GM23338 (cell line): ENCODE results near the gene LSM14B. TPM values are rescaled to one million over a fixed set of nuclear protein-coding genes. Genes with fewer than 3 reads are reported as not detected.

ENCODE experiments used
- ATAC-seq: fragments of 200-7000 bp; cut with Tn5 transposase; 3 replicates; pipeline ENCODE4 v1.9.1; 2020
- DNase-seq: peaks from one replicate; pipeline ENCODE4 v3.0.0-alpha.2; 2015; ENCODE audit warnings: low spot score
- H2AFZ ChIP-seq: fragments of 200-600 bp; sonication (generic); 2 replicates; pipeline ENCODE4 v1.8.0; 2016; ENCODE audit warnings: antibody characterized with exemption, mild to moderate bottlenecking, moderate library complexity
- H3F3A ChIP-seq: fragments of 200-600 bp; sonication (generic); replicated peaks from 2 replicates; pipeline ENCODE4 v1.8.0; 2017; ENCODE audit warnings: antibody characterized with exemption, mixed run types, low read depth
- H3K27ac ChIP-seq: fragments of 200-600 bp; sonication (generic); 2 replicates; pipeline ENCODE4 v1.6.1; 2016; ENCODE audit warnings: low read depth
- H3K27me3 ChIP-seq: fragments of 200-600 bp; sonication (generic); 2 replicates; pipeline ENCODE4 v1.8.0; 2016; ENCODE audit warnings: mild to moderate bottlenecking, mixed run types, moderate library complexity; ENCODE audit not compliant: insufficient read depth
- H3K36me3 ChIP-seq: fragments of 200-600 bp; sonication (generic); 2 replicates; pipeline ENCODE4 v1.8.0; 2016; ENCODE audit warnings: mild to moderate bottlenecking; ENCODE audit not compliant: insufficient read depth
- H3K4me1 ChIP-seq: fragments of 200-600 bp; sonication (generic); 2 replicates; pipeline ENCODE4 v1.8.0; 2016; ENCODE audit warnings: mild to moderate bottlenecking, moderate library complexity; ENCODE audit not compliant: insufficient read depth
- H3K4me2 ChIP-seq: fragments of 200-600 bp; sonication (generic); 2 replicates; pipeline ENCODE4 v1.7.1; 2017; ENCODE audit warnings: mixed run types
- H3K4me3 ChIP-seq: fragments of 200-600 bp; sonication (generic); 2 replicates; pipeline ENCODE4 v1.6.1; 2016; ENCODE audit warnings: mixed run types
- H3K79me2 ChIP-seq: fragments of 200-600 bp; sonication (generic); replicated peaks from 2 replicates; pipeline ENCODE4 v1.8.0; 2017; ENCODE audit warnings: mild to moderate bottlenecking; ENCODE audit not compliant: insufficient read depth
- H3K9me2 ChIP-seq: fragments of 200-600 bp; sonication (generic); 2 replicates; pipeline ENCODE4 v1.8.0; 2017; ENCODE audit not compliant: insufficient read depth
- H4K20me1 ChIP-seq: fragments of 200-600 bp; sonication (generic); replicated peaks from 2 replicates; pipeline ENCODE4 v1.8.0; 2017; ENCODE audit warnings: mild to moderate bottlenecking; ENCODE audit not compliant: insufficient read depth
- H3K27ac Mint-ChIP-seq: 2 replicates; pipeline ENCODE4 v1.8.0; 2020; ENCODE audit warnings: inconsistent platforms, mild to moderate bottlenecking, moderate library complexity, mixed read lengths
- H3K27me3 Mint-ChIP-seq: 3 replicates; pipeline ENCODE4 v1.8.0; 2022; ENCODE audit warnings: low read depth, mild to moderate bottlenecking, moderate library complexity, mixed read lengths, inconsistent platforms; ENCODE audit not compliant: insufficient read depth, poor library complexity
- H3K36me3 Mint-ChIP-seq: 3 replicates; pipeline ENCODE4 v1.8.0; 2021; ENCODE audit warnings: low read depth, mild to moderate bottlenecking, inconsistent platforms, moderate library complexity, mixed read lengths
- H3K4me1 Mint-ChIP-seq: 3 replicates; pipeline ENCODE4 v1.8.0; 2020; ENCODE audit warnings: mild to moderate bottlenecking, inconsistent platforms, mixed read lengths
- H3K4me3 Mint-ChIP-seq: 3 replicates; pipeline ENCODE4 v1.8.0; 2021; ENCODE audit warnings: moderate library complexity, mild to moderate bottlenecking, inconsistent platforms, mixed read lengths
- H3K9me3 Mint-ChIP-seq: 3 replicates; pipeline ENCODE4 v1.8.0; 2020; ENCODE audit warnings: moderate library complexity, mild to moderate bottlenecking, inconsistent platforms, mixed read lengths
- JUNB ChIP-seq: IDR thresholded peaks from one replicate; pipeline ENCODE4 v1.6.1; 2016; ENCODE audit warnings: antibody characterized with exemption; ENCODE audit not compliant: unreplicated experiment
- STAT1 ChIP-seq: IDR thresholded peaks from one replicate; pipeline ENCODE4 v1.6.1; 2016; ENCODE audit warnings: antibody characterized with exemption; ENCODE audit not compliant: unreplicated experiment
- ZNF114 ChIP-seq: fragments of 250-450 bp; sonication (Bioruptor Pico); IDR thresholded peaks from 2 replicates; pipeline ENCODE4 v1.5.0; 2020; ENCODE audit warnings: mild to moderate bottlenecking, moderate library complexity
- ZNF331 ChIP-seq: fragments of 250-450 bp; sonication (Bioruptor Pico); IDR thresholded peaks from 2 replicates; pipeline ENCODE4 v1.5.0; 2020; ENCODE audit warnings: low read depth, mild to moderate bottlenecking, moderate library complexity
- polyA plus RNA-seq: library from polyadenylated mRNA; unstranded; fragments of >200 nt; fragmentation: Nextera tagmentation; extraction: Ambion mirVana; gene quantifications from 2 replicates; pipeline ENCODE4 v1.2.1, GENCODE V29; 2016
- total RNA-seq: library from RNA; depleted of rRNA; stranded (reverse); fragments of >200 nt; shearing (Covaris generic); gene quantifications from 2 replicates; pipeline ENCODE4 v1.2.3, GENCODE V29; 2014
- TF ChIP-seq, protein P1 (sequence below): IDR thresholded peaks from 2 replicates; pipeline ENCODE4 v1.6.1; 2016; ENCODE audit warnings: antibody characterized with exemption
- TF ChIP-seq, protein P2 (sequence below): fragments of 250-450 bp; sonication (Bioruptor Pico); IDR thresholded peaks from 2 replicates; pipeline ENCODE4 v1.5.0; 2020; ENCODE audit warnings: mild to moderate bottlenecking, moderate library complexity
- TF ChIP-seq, protein P3 (sequence below), 2 experiments: fragments of 200-600 bp in 1 of 2; sonication (generic) in 1 of 2; conservative IDR thresholded peaks; 2 replicates each; pipeline versions ENCODE4 v1.5.1 to v1.6.1; 2016 to 2017; ENCODE audit warnings: antibody characterized with exemption in 2 of 2, low read depth in 2 of 2, mild to moderate bottlenecking in 2 of 2, moderate library complexity in 1 of 2

The LSM14B gene
- total and polyA plus RNA-seq, 2 experiments from 2014 or later, result 9.6 to 55.7 TPM

DNA sequence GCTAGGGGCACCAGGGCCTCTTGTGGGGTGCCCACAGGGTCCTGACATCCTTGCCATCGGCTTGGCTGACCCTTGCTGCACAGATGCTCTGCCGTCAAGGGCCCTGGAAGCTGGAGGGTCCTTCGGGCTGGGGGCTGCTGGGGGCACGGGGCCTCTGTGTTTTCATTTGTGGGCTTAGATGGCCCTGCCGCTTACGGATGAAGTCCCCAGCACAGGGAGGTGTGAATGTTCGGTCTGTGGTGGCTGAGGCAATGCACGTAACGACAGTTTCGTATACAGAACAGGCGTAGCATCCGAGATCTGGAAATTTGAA lies 35.8 kb downstream of the LSM14B start:
- H3K27ac Mint-ChIP-seq, result no peak overlapping the region

More for the DNA sequence above, 35.8 kb downstream of the LSM14B start:
- H3K79me2 ChIP-seq, result peaks cover 56% of the 10 kb centered on the region
- H2AFZ ChIP-seq, result no peak overlapping the region
- Mint-ChIP-seq H3K27me3 (peaks cover 3% of the 10 kb centered on the region), H3K36me3 (peaks cover 45% of the 10 kb centered on the region), H3K9me3 (peaks cover 4% of the 10 kb centered on the region; the same call in 1 of the 3 replicates), H3K4me3 (no peak overlapping the region), H3K4me1 (peaks cover 28% of the 10 kb centered on the region)
- TF ChIP-seq JUNB (no peak), ZNF331 (CRISPR knock-in tag) (no peak), STAT1 (no peak), ZNF114 (CRISPR knock-in tag) (no peak)
- TF ChIP-seq, protein P1, sequence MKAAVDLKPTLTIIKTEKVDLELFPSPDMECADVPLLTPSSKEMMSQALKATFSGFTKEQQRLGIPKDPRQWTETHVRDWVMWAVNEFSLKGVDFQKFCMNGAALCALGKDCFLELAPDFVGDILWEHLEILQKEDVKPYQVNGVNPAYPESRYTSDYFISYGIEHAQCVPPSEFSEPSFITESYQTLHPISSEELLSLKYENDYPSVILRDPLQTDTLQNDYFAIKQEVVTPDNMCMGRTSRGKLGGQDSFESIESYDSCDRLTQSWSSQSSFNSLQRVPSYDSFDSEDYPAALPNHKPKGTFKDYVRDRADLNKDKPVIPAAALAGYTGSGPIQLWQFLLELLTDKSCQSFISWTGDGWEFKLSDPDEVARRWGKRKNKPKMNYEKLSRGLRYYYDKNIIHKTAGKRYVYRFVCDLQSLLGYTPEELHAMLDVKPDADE, result no peak
- TF ChIP-seq, protein P2, sequence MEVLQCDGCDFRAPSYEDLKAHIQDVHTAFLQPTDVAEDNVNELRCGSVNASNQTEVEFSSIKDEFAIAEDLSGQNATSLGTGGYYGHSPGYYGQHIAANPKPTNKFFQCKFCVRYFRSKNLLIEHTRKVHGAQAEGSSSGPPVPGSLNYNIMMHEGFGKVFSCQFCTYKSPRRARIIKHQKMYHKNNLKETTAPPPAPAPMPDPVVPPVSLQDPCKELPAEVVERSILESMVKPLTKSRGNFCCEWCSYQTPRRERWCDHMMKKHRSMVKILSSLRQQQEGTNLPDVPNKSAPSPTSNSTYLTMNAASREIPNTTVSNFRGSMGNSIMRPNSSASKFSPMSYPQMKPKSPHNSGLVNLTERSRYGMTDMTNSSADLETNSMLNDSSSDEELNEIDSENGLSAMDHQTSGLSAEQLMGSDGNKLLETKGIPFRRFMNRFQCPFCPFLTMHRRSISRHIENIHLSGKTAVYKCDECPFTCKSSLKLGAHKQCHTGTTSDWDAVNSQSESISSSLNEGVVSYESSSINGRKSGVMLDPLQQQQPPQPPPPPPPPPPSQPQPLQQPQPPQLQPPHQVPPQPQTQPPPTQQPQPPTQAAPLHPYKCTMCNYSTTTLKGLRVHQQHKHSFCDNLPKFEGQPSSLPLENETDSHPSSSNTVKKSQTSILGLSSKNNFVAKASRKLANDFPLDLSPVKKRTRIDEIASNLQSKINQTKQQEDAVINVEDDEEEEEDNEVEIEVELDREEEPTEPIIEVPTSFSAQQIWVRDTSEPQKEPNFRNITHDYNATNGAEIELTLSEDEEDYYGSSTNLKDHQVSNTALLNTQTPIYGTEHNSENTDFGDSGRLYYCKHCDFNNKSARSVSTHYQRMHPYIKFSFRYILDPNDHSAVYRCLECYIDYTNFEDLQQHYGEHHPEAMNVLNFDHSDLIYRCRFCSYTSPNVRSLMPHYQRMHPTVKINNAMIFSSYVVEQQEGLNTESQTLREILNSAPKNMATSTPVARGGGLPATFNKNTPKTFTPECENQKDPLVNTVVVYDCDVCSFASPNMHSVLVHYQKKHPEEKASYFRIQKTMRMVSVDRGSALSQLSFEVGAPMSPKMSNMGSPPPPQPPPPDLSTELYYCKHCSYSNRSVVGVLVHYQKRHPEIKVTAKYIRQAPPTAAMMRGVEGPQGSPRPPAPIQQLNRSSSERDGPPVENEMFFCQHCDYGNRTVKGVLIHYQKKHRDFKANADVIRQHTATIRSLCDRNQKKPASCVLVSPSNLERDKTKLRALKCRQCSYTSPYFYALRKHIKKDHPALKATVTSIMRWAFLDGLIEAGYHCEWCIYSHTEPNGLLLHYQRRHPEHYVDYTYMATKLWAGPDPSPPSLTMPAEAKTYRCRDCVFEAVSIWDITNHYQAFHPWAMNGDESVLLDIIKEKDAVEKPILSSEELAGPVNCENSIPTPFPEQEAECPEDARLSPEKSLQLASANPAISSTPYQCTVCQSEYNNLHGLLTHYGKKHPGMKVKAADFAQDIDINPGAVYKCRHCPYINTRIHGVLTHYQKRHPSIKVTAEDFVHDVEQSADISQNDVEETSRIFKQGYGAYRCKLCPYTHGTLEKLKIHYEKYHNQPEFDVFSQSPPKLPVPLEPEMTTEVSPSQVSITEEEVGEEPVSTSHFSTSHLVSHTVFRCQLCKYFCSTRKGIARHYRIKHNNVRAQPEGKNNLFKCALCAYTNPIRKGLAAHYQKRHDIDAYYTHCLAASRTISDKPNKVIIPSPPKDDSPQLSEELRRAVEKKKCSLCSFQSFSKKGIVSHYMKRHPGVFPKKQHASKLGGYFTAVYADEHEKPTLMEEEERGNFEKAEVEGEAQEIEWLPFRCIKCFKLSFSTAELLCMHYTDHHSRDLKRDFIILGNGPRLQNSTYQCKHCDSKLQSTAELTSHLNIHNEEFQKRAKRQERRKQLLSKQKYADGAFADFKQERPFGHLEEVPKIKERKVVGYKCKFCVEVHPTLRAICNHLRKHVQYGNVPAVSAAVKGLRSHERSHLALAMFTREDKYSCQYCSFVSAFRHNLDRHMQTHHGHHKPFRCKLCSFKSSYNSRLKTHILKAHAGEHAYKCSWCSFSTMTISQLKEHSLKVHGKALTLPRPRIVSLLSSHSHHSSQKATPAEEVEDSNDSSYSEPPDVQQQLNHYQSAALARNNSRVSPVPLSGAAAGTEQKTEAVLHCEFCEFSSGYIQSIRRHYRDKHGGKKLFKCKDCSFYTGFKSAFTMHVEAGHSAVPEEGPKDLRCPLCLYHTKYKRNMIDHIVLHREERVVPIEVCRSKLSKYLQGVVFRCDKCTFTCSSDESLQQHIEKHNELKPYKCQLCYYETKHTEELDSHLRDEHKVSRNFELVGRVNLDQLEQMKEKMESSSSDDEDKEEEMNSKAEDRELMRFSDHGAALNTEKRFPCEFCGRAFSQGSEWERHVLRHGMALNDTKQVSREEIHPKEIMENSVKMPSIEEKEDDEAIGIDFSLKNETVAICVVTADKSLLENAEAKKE (CRISPR knock-in tag), result no peak
- TF ChIP-seq, protein P3, sequence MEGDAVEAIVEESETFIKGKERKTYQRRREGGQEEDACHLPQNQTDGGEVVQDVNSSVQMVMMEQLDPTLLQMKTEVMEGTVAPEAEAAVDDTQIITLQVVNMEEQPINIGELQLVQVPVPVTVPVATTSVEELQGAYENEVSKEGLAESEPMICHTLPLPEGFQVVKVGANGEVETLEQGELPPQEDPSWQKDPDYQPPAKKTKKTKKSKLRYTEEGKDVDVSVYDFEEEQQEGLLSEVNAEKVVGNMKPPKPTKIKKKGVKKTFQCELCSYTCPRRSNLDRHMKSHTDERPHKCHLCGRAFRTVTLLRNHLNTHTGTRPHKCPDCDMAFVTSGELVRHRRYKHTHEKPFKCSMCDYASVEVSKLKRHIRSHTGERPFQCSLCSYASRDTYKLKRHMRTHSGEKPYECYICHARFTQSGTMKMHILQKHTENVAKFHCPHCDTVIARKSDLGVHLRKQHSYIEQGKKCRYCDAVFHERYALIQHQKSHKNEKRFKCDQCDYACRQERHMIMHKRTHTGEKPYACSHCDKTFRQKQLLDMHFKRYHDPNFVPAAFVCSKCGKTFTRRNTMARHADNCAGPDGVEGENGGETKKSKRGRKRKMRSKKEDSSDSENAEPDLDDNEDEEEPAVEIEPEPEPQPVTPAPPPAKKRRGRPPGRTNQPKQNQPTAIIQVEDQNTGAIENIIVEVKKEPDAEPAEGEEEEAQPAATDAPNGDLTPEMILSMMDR (conservative IDR thresholded peaks at IDR 0.05; ENCODE audit: low read depth in 2 of 2), result no peak
- no peak overlapping the region for H3K27ac ChIP-seq
- H3K4me2 ChIP-seq, result no peak overlapping the region
- no peak overlapping the region for H3K4me3 ChIP-seq
- H3K27me3 ChIP-seq, result no peaks in the 10 kb centered on the region
- peaks cover 27% of the 10 kb centered on the region for H4K20me1 ChIP-seq
- no peak for ATAC-seq
- peaks cover 9% of the 10 kb centered on the region; the same call in 1 of the 2 replicates for H3K36me3 ChIP-seq
- H3K9me2 ChIP-seq, result no peaks in the 10 kb centered on the region
- no peak for DNase-seq
- H3F3A ChIP-seq, result peaks cover 10% of the 10 kb centered on the region; the same call in 1 of the 2 replicates
- peaks cover 23% of the 10 kb centered on the region for H3K4me1 ChIP-seq
